GM23338 (cell line): ENCODE results near the gene LPP. TPM values are rescaled to one million over a fixed set of nuclear protein-coding genes. Genes with fewer than 3 reads are reported as not detected.

ENCODE experiments used
- ATAC-seq: fragments of 200-7000 bp; cut with Tn5 transposase; 3 replicates; pipeline ENCODE4 v1.9.1; 2020
- DNase-seq: peaks from one replicate; pipeline ENCODE4 v3.0.0-alpha.2; 2015; ENCODE audit warnings: low spot score
- H2AFZ ChIP-seq: fragments of 200-600 bp; sonication (generic); 2 replicates; pipeline ENCODE4 v1.8.0; 2016; ENCODE audit warnings: antibody characterized with exemption, mild to moderate bottlenecking, moderate library complexity
- H3F3A ChIP-seq: fragments of 200-600 bp; sonication (generic); replicated peaks from 2 replicates; pipeline ENCODE4 v1.8.0; 2017; ENCODE audit warnings: antibody characterized with exemption, mixed run types, low read depth
- H3K27ac ChIP-seq: fragments of 200-600 bp; sonication (generic); 2 replicates; pipeline ENCODE4 v1.6.1; 2016; ENCODE audit warnings: low read depth
- H3K27me3 ChIP-seq: fragments of 200-600 bp; sonication (generic); 2 replicates; pipeline ENCODE4 v1.8.0; 2016; ENCODE audit warnings: mild to moderate bottlenecking, mixed run types, moderate library complexity; ENCODE audit not compliant: insufficient read depth
- H3K36me3 ChIP-seq: fragments of 200-600 bp; sonication (generic); 2 replicates; pipeline ENCODE4 v1.8.0; 2016; ENCODE audit warnings: mild to moderate bottlenecking; ENCODE audit not compliant: insufficient read depth
- H3K4me1 ChIP-seq: fragments of 200-600 bp; sonication (generic); 2 replicates; pipeline ENCODE4 v1.8.0; 2016; ENCODE audit warnings: mild to moderate bottlenecking, moderate library complexity; ENCODE audit not compliant: insufficient read depth
- H3K4me2 ChIP-seq: fragments of 200-600 bp; sonication (generic); 2 replicates; pipeline ENCODE4 v1.7.1; 2017; ENCODE audit warnings: mixed run types
- H3K4me3 ChIP-seq: fragments of 200-600 bp; sonication (generic); 2 replicates; pipeline ENCODE4 v1.6.1; 2016; ENCODE audit warnings: mixed run types
- H3K79me2 ChIP-seq: fragments of 200-600 bp; sonication (generic); replicated peaks from 2 replicates; pipeline ENCODE4 v1.8.0; 2017; ENCODE audit warnings: mild to moderate bottlenecking; ENCODE audit not compliant: insufficient read depth
- H3K9me2 ChIP-seq: fragments of 200-600 bp; sonication (generic); 2 replicates; pipeline ENCODE4 v1.8.0; 2017; ENCODE audit not compliant: insufficient read depth
- H4K20me1 ChIP-seq: fragments of 200-600 bp; sonication (generic); replicated peaks from 2 replicates; pipeline ENCODE4 v1.8.0; 2017; ENCODE audit warnings: mild to moderate bottlenecking; ENCODE audit not compliant: insufficient read depth
- H3K27ac Mint-ChIP-seq: 2 replicates; pipeline ENCODE4 v1.8.0; 2020; ENCODE audit warnings: inconsistent platforms, mild to moderate bottlenecking, moderate library complexity, mixed read lengths
- H3K27me3 Mint-ChIP-seq: 3 replicates; pipeline ENCODE4 v1.8.0; 2022; ENCODE audit warnings: low read depth, mild to moderate bottlenecking, moderate library complexity, mixed read lengths, inconsistent platforms; ENCODE audit not compliant: insufficient read depth, poor library complexity
- H3K36me3 Mint-ChIP-seq: 3 replicates; pipeline ENCODE4 v1.8.0; 2021; ENCODE audit warnings: low read depth, mild to moderate bottlenecking, inconsistent platforms, moderate library complexity, mixed read lengths
- H3K4me1 Mint-ChIP-seq: 3 replicates; pipeline ENCODE4 v1.8.0; 2020; ENCODE audit warnings: mild to moderate bottlenecking, inconsistent platforms, mixed read lengths
- H3K4me3 Mint-ChIP-seq: 3 replicates; pipeline ENCODE4 v1.8.0; 2021; ENCODE audit warnings: moderate library complexity, mild to moderate bottlenecking, inconsistent platforms, mixed read lengths
- H3K9me3 Mint-ChIP-seq: 3 replicates; pipeline ENCODE4 v1.8.0; 2020; ENCODE audit warnings: moderate library complexity, mild to moderate bottlenecking, inconsistent platforms, mixed read lengths
- EZH2 ChIP-seq: fragments of 200-600 bp; sonication (generic); IDR thresholded peaks from one replicate; pipeline ENCODE4 v1.8.0; 2017; ENCODE audit warnings: antibody characterized with exemption, mild to moderate bottlenecking, low read depth; ENCODE audit not compliant: unreplicated experiment
- JUNB ChIP-seq: IDR thresholded peaks from one replicate; pipeline ENCODE4 v1.6.1; 2016; ENCODE audit warnings: antibody characterized with exemption; ENCODE audit not compliant: unreplicated experiment
- POLR2AphosphoS5 ChIP-seq: IDR thresholded peaks from 2 replicates; pipeline ENCODE4 v1.6.1; 2016; ENCODE audit warnings: antibody characterized with exemption, low read depth
- STAT1 ChIP-seq: IDR thresholded peaks from one replicate; pipeline ENCODE4 v1.6.1; 2016; ENCODE audit warnings: antibody characterized with exemption; ENCODE audit not compliant: unreplicated experiment
- ZNF114 ChIP-seq: fragments of 250-450 bp; sonication (Bioruptor Pico); IDR thresholded peaks from 2 replicates; pipeline ENCODE4 v1.5.0; 2020; ENCODE audit warnings: mild to moderate bottlenecking, moderate library complexity
- polyA plus RNA-seq: library from polyadenylated mRNA; unstranded; fragments of >200 nt; fragmentation: Nextera tagmentation; extraction: Ambion mirVana; gene quantifications from 2 replicates; pipeline ENCODE4 v1.2.1, GENCODE V29; 2016
- total RNA-seq: library from RNA; depleted of rRNA; stranded (reverse); fragments of >200 nt; shearing (Covaris generic); gene quantifications from 2 replicates; pipeline ENCODE4 v1.2.3, GENCODE V29; 2014
- TF ChIP-seq, protein P1 (sequence below): IDR thresholded peaks from one replicate; pipeline ENCODE4 v1.6.1; 2018; ENCODE audit warnings: antibody characterized with exemption; ENCODE audit not compliant: unreplicated experiment
- TF ChIP-seq, protein P2 (sequence below), 2 experiments: fragments of 200-600 bp in 1 of 2; sonication (generic) in 1 of 2; conservative IDR thresholded peaks; 2 replicates each; pipeline versions ENCODE4 v1.5.1 to v1.6.1; 2016 to 2017; ENCODE audit warnings: antibody characterized with exemption in 2 of 2, low read depth in 2 of 2, mild to moderate bottlenecking in 2 of 2, moderate library complexity in 1 of 2
- TF ChIP-seq, protein P3 (sequence below): IDR thresholded peaks from 2 replicates; pipeline ENCODE4 v1.6.1; 2016; ENCODE audit warnings: antibody characterized with exemption

The LPP gene
- total and polyA plus RNA-seq, 2 experiments from 2014 or later, result 23.0 to 35.2 TPM

DNA sequence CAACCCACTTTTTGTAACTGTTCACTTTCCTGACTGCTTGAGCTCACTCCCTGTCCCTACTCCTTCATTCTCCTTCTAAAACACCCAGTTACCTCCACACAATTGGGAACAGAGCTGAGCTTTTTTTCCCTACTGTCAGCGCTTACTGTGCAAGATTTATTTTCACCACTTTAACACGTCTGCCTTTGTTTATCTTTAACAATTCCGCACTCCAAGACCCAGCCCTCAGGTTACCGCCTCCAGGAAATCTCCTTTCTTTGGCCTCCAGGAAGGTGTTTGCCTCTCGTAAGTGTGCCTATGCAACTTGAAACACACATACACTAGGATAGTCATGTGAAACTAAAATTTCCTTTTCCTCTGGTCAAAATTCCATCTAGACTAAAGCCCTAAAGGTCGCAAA is 745.9 kb downstream of the LPP start (continued):
- TF ChIP-seq, protein P1, sequence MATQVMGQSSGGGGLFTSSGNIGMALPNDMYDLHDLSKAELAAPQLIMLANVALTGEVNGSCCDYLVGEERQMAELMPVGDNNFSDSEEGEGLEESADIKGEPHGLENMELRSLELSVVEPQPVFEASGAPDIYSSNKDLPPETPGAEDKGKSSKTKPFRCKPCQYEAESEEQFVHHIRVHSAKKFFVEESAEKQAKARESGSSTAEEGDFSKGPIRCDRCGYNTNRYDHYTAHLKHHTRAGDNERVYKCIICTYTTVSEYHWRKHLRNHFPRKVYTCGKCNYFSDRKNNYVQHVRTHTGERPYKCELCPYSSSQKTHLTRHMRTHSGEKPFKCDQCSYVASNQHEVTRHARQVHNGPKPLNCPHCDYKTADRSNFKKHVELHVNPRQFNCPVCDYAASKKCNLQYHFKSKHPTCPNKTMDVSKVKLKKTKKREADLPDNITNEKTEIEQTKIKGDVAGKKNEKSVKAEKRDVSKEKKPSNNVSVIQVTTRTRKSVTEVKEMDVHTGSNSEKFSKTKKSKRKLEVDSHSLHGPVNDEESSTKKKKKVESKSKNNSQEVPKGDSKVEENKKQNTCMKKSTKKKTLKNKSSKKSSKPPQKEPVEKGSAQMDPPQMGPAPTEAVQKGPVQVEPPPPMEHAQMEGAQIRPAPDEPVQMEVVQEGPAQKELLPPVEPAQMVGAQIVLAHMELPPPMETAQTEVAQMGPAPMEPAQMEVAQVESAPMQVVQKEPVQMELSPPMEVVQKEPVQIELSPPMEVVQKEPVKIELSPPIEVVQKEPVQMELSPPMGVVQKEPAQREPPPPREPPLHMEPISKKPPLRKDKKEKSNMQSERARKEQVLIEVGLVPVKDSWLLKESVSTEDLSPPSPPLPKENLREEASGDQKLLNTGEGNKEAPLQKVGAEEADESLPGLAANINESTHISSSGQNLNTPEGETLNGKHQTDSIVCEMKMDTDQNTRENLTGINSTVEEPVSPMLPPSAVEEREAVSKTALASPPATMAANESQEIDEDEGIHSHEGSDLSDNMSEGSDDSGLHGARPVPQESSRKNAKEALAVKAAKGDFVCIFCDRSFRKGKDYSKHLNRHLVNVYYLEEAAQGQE, result no peak
- no peak for TF ChIP-seq EZH2
- no peak for TF ChIP-seq STAT1
- TF ChIP-seq, protein P2, sequence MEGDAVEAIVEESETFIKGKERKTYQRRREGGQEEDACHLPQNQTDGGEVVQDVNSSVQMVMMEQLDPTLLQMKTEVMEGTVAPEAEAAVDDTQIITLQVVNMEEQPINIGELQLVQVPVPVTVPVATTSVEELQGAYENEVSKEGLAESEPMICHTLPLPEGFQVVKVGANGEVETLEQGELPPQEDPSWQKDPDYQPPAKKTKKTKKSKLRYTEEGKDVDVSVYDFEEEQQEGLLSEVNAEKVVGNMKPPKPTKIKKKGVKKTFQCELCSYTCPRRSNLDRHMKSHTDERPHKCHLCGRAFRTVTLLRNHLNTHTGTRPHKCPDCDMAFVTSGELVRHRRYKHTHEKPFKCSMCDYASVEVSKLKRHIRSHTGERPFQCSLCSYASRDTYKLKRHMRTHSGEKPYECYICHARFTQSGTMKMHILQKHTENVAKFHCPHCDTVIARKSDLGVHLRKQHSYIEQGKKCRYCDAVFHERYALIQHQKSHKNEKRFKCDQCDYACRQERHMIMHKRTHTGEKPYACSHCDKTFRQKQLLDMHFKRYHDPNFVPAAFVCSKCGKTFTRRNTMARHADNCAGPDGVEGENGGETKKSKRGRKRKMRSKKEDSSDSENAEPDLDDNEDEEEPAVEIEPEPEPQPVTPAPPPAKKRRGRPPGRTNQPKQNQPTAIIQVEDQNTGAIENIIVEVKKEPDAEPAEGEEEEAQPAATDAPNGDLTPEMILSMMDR (conservative IDR thresholded peaks at IDR 0.05; ENCODE audit: low read depth in 2 of 2), result no peak

DNA sequence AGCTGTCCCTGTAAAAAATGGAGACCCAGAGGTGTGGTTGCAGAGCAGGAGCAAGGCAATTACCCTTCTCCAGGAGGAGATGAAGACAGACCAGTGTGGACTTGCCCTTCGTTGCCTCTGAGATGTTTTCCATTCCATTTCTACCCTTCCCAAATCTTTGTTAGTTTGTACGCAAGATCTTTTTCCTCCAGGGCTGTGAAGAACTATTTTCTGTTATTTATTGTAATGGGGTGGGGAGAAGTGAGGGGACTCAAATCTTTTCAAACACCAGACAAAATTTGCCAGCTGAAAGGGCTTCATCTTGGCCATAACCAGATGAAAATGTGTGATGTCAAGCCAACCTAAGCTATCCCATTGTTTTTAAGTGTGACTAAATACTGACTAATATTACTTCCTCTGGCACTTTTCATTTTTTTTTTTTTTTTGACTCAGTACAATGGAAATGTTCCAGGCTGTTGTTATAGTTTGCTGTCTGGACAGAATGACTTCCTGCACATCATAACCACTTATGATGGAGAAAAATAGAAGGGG is 746.5 kb downstream of the LPP start:
- H3F3A ChIP-seq, result no peaks in the 10 kb centered on the region
- H3K9me2 ChIP-seq, result 0 out of 2 replicates have a peak, but pooled peaks cover 5% of the 10 kb centered on the region
- H3K4me1 Mint-ChIP-seq, result peaks cover 8% of the 10 kb centered on the region
- no peak for TF ChIP-seq JUNB
- no peak for TF ChIP-seq POLR2AphosphoS5
- no peak for TF ChIP-seq EZH2
- TF ChIP-seq, protein P3, sequence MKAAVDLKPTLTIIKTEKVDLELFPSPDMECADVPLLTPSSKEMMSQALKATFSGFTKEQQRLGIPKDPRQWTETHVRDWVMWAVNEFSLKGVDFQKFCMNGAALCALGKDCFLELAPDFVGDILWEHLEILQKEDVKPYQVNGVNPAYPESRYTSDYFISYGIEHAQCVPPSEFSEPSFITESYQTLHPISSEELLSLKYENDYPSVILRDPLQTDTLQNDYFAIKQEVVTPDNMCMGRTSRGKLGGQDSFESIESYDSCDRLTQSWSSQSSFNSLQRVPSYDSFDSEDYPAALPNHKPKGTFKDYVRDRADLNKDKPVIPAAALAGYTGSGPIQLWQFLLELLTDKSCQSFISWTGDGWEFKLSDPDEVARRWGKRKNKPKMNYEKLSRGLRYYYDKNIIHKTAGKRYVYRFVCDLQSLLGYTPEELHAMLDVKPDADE, result no peak
- no peak for TF ChIP-seq ZNF114 (CRISPR knock-in tag)
- no peaks in the 10 kb centered on the region for H3K27me3 ChIP-seq
- no peak for ATAC-seq
- no peaks in the 10 kb centered on the region for H3K36me3 ChIP-seq
- no peak overlapping the region for H3K4me3 Mint-ChIP-seq
- no peak overlapping the region for H3K27ac ChIP-seq
- H3K9me3 Mint-ChIP-seq, result no peaks in the 10 kb centered on the region
- no peak for DNase-seq
- H3K79me2 ChIP-seq, result no peaks in the 10 kb centered on the region
- H2AFZ ChIP-seq, result no peak overlapping the region
- no peaks in the 10 kb centered on the region for H3K36me3 Mint-ChIP-seq
- H3K27me3 Mint-ChIP-seq, result no peaks in the 10 kb centered on the region
- H3K4me1 ChIP-seq, result no peaks in the 10 kb centered on the region
- H3K27ac Mint-ChIP-seq, result no peak overlapping the region
- no peaks in the 10 kb centered on the region for H4K20me1 ChIP-seq
- H3K4me3 ChIP-seq, result no peak overlapping the region
- no peak overlapping the region for H3K4me2 ChIP-seq
